ENCODE measurements around the gene USH2A. TPM values are rescaled to one million over a fixed set of nuclear protein-coding genes. Genes with fewer than 3 reads are reported as not detected.

The USH2A gene
- total RNA-seq, 1 experiment from 2014 or later, result not detected

DNA sequence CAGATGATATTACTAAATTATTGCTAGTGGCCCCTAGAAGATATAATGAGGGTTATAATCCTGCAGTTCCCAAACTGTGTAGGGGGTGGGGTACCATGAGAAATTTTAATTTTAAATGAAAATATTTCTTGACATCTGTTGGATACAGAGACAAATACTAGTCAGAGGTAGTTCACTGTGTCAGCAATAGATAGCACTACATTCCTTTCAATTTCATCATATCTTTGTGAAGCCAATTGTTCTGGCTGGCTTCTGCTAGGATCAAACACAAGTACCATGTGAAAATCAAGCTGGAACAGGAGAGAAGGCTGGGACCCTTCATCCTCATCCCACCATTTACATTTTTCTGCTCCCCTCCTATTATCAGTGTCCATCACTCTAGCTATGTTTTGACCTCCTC, 208.1 kb downstream of the USH2A start:
- TF ChIP-seq SRF (IDR thresholded peaks at IDR 0.05; ENCODE audit: low read depth) (no peak), CTCF (IDR thresholded peaks at IDR 0.05 in 2 of 3, conservative IDR thresholded peaks at IDR 0.05 in 1 of 3; ENCODE audit: borderline replicate concordance in 1 of 3, insufficient read depth in 1 of 3, low read depth in 2 of 3, low read length in 2 of 3) (no peak), REST (IDR thresholded peaks at IDR 0.05; ENCODE audit: low read depth) (no peak), SP1 (IDR thresholded peaks at IDR 0.05; ENCODE audit: low read depth) (no peak), CEBPB (IDR thresholded peaks at IDR 0.05; ENCODE audit: low read depth) (no peak), JUND (IDR thresholded peaks at IDR 0.05) (no peak), FOSL1 (IDR thresholded peaks at IDR 0.05; ENCODE audit: low read depth) (no peak), RAD21 (IDR thresholded peaks at IDR 0.05; ENCODE audit: low read depth) (no peak), ZNF274 (IDR thresholded peaks at IDR 0.05; ENCODE audit: low read depth, low read length) (no peak), POLR2A (IDR thresholded peaks at IDR 0.05; ENCODE audit: borderline replicate concordance, extremely low read depth, insufficient read depth, insufficient read length) (no peak), TCF7L2 (IDR thresholded peaks at IDR 0.05; ENCODE audit: borderline replicate concordance, extremely low read depth, insufficient read depth, insufficient read length) (no peak), YY1 (IDR thresholded peaks at IDR 0.05; ENCODE audit: extremely low read depth, insufficient replicate concordance, low read depth, low read length) (no peak)
- TF ChIP-seq, protein P1, sequence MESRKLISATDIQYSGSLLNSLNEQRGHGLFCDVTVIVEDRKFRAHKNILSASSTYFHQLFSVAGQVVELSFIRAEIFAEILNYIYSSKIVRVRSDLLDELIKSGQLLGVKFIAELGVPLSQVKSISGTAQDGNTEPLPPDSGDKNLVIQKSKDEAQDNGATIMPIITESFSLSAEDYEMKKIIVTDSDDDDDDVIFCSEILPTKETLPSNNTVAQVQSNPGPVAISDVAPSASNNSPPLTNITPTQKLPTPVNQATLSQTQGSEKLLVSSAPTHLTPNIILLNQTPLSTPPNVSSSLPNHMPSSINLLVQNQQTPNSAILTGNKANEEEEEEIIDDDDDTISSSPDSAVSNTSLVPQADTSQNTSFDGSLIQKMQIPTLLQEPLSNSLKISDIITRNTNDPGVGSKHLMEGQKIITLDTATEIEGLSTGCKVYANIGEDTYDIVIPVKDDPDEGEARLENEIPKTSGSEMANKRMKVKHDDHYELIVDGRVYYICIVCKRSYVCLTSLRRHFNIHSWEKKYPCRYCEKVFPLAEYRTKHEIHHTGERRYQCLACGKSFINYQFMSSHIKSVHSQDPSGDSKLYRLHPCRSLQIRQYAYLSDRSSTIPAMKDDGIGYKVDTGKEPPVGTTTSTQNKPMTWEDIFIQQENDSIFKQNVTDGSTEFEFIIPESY (IDR thresholded peaks at IDR 0.05; ENCODE audit: extremely low read depth, insufficient replicate concordance, low read length), result no peak
- TF ChIP-seq, protein P2, sequence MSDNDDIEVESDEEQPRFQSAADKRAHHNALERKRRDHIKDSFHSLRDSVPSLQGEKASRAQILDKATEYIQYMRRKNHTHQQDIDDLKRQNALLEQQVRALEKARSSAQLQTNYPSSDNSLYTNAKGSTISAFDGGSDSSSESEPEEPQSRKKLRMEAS (IDR thresholded peaks at IDR 0.05), result no peak
- no peaks in the 10 kb centered on the region for H4K20me1 ChIP-seq (ENCODE audit: insufficient read depth)
- no peak for DNase-seq (ENCODE audit: low read depth, low spot score)
- ChIA-PET CTCF (no interaction called here), RAD21 (ENCODE audit: low non-redundant PET in 1 of 2, low total read pairs in 2 of 2, uncharacterized antibody in 2 of 2, unreplicated experiment in 2 of 2) (no interaction called here), POLR2A (interaction anchor here (0.5 kb wide), 1 partner anchor 25 kb away, joined by 3 read pairs; no protein-coding TSS in a partner anchor)
- H3K9ac ChIP-seq (ENCODE audit: low read length), result no peak overlapping the region
- BruUV-seq (replicated peaks), result no TSS peak
- H3K4me3 ChIP-seq (replicated peaks in 1 of 2; ENCODE audit: low read depth in 1 of 2, low read length in 2 of 2), result no peak overlapping the region
- no peak overlapping the region for H3K27ac ChIP-seq (ENCODE audit: low read depth, low read length)
- H3K27me3 ChIP-seq (ENCODE audit: insufficient read depth, low read length), result no peaks in the 10 kb centered on the region
- no peak for ATAC-seq
- intact Hi-C loops (cut with micrococcal nuclease), result no loop called here
- H3K4me2 ChIP-seq (ENCODE audit: low read length), result no peak overlapping the region
- no peaks in the 10 kb centered on the region for H3K4me1 ChIP-seq (ENCODE audit: control insufficient read depth in 1 of 2, insufficient read depth in 2 of 2, low read length in 2 of 2)
- H3K79me2 ChIP-seq (ENCODE audit: insufficient read depth, low read length), result no peaks in the 10 kb centered on the region
- H3K36me3 ChIP-seq (ENCODE audit: control insufficient read depth in 1 of 2, insufficient read depth in 2 of 2, low read length in 2 of 2), result no peaks in the 10 kb centered on the region
- no peak overlapping the region for H2AFZ ChIP-seq (ENCODE audit: low read depth, low read length, poor library complexity, severe bottlenecking)
- H3K9me2 ChIP-seq (ENCODE audit: insufficient read depth), result no peaks in the 10 kb centered on the region
- 0 out of 4 replicates have a peak, but pooled peaks cover 0 to 3% of the 10 kb centered on the region in 2 experiments for H3K9me3 ChIP-seq (ENCODE audit: control insufficient read depth in 1 of 2, insufficient read depth in 1 of 2, low read depth in 1 of 2, low read length in 2 of 2)

Measured in HCT116 (cell line).